Hematopoietic multipotent progenitor cell treated with erythropoietin and hydrocortisone succinate and interleukin-3 and kit ligand, for 4 days (in vitro differentiated cells): ENCODE results near the gene BRD3OS.
"Not testable (repeated sequence)": the region's sequence is repeated elsewhere in the genome, so short reads cannot be mapped to it uniquely, and the experiment has no call there.

ENCODE experiments used
- DNase-seq: peaks from one replicate; pipeline ENCODE4 v3.0.0-alpha.2; 2015

The BRD3OS gene

GRCh38 chr9:134024828-134025605 is at the start of gene BRD3OS:
Gene BRD3OS, plus strand, starts transcription at chr9:134025481. Its CDS starts 1,267 bp downstream, at chr9:134026748.
- DNase-seq: peak; percentile 98

GRCh38 chr9:133975511-133975910 is 49.8 kb upstream of the BRD3OS start:
- DNase-seq: no peak

GRCh38 chr9:133976191-133976861 is 49.0 kb upstream of the BRD3OS start:
- no peak for DNase-seq

- DNase-seq: no peak
These were observed 48.4 kb upstream of the BRD3OS start for GRCh38 chr9:133976887-133977286.

GRCh38 chr9:133977421-133978201 is 47.7 kb upstream of the BRD3OS start:
- DNase-seq: no peak

- DNase-seq: no peak
These were observed 46.9 kb upstream of the BRD3OS start for GRCh38 chr9:133978226-133978898.

- no peak for DNase-seq
These were observed 46.4 kb upstream of the BRD3OS start for GRCh38 chr9:133978899-133979272.

GRCh38 chr9:133979273-133979920 is 45.9 kb upstream of the BRD3OS start:
- DNase-seq: no peak

GRCh38 chr9:133979921-133980863 is 45.1 kb upstream of the BRD3OS start:
- DNase-seq: no peak

GRCh38 chr9:133980864-133981588 is 44.3 kb upstream of the BRD3OS start:
- no peak for DNase-seq

GRCh38 chr9:133981589-133981957 is 43.7 kb upstream of the BRD3OS start:
- DNase-seq: no peak

- no peak for DNase-seq
These were observed 43.2 kb upstream of the BRD3OS start for GRCh38 chr9:133981958-133982681.

- no peak for DNase-seq
These were observed 42.1 kb upstream of the BRD3OS start for GRCh38 chr9:133982971-133983720.

GRCh38 chr9:133986061-133986460 is 39.2 kb upstream of the BRD3OS start:
- no peak for DNase-seq

GRCh38 chr9:133986774-133987445 is 38.4 kb upstream of the BRD3OS start:
- DNase-seq: no peak

- no peak for DNase-seq
These were observed 37.9 kb upstream of the BRD3OS start for GRCh38 chr9:133987446-133987788.

GRCh38 chr9:133987946-133988665 is 37.2 kb upstream of the BRD3OS start:
- no peak for DNase-seq

GRCh38 chr9:133988771-133989170 is 36.5 kb upstream of the BRD3OS start:
- DNase-seq: not testable (repeated sequence)
